ENCODE data around the gene KCNJ1. TPM values are rescaled to one million over a fixed set of nuclear protein-coding genes. Genes with fewer than 3 reads are reported as not detected.

KCNJ1 gene
- polyA plus RNA-seq, 1 of the 3 experiments (the other 2 are of a cell fraction) = not detected

DNA sequence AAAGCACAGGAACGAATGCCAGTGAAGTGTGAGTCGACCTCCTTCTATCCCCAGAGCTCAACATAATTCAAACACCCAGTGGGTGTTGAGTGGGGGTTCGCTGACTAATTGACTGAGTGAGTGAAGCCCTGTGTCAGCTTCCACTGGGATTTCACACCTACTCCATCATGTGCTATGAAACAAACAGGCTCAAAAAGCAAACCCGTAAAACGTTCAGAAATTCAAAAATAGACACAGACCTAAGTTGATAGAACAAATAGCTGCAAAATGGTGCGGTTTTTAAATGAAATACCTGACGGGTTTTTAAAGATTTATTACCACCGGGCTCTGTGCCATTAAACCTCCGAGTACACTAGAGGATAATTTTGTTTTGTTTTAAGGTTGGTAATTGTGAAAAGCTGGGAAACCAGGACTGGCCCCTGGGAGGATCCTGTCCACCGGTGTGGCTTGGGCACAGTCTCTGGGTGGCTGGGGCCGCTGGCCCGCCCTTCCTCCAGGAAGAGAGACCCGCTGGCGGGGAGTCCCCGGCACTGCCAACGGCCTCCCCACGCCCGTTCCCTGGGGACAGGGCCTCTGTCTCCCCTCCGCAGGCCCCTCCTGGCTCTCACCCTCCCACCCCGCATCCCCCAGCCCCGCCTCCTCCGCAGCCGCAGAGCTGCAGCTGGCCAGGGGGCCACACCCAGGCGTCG lies 37.7 kb upstream of the KCNJ1 start (continued):
- TF ChIP-seq MXI1 (IDR thresholded peaks at IDR 0.05; ENCODE audit: low read depth, low read length) = no peak

DNA sequence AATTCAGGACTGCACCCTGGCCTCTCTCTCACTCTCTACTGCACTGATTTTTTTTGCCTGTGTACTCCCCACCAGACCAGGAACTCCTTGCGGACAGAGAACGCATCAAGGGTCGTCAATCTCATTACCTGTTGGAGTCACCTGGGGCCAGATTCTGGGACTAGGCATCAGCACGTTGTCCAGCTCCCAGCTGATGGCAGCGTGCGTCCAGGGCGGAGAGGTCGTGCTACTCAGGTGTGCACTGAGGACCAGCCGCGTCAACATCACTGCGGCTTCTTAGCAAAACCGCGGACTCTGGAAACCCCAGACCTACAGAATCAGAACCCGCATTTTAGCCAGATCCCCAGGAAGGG lies 37.2 kb upstream of the KCNJ1 start:
- H3K4me2 ChIP-seq = no peak overlapping the region
- WGBS (ENCODE audit: low lambda C conversion rate) = 98% methylated on average over 12 of the region's 14 CpGs

More for the DNA sequence above, 37.2 kb upstream of the KCNJ1 start:
- no peak overlapping the region for H2AFZ ChIP-seq (ENCODE audit: low read depth)
- H3K79me2 ChIP-seq (ENCODE audit: insufficient read depth) = no peaks in the 10 kb centered on the region
- no peak overlapping the region for H3K9ac ChIP-seq
- POLR2A ChIA-PET = no interaction called here
- no peak overlapping the region for H3K4me3 ChIP-seq (ENCODE audit: low read depth in 2 of 2, low read length in 1 of 2)
- no peaks in the 10 kb centered on the region for H4K20me1 ChIP-seq (ENCODE audit: insufficient read depth)
- H3K9me2 ChIP-seq = no peaks in the 10 kb centered on the region
- no peak overlapping the region for H3K27ac ChIP-seq (ENCODE audit: low read depth in 2 of 2, low read length in 1 of 2)
- no peaks in the 10 kb centered on the region for H3K36me3 ChIP-seq (replicated peaks in 1 of 2; ENCODE audit: control insufficient read depth in 1 of 2, insufficient read depth in 2 of 2, low read length in 1 of 2)
- H3K27me3 ChIP-seq (ENCODE audit: insufficient read depth) = no peaks in the 10 kb centered on the region
- peaks cover 5% of the 10 kb centered on the region for H3F3A ChIP-seq (replicated peaks; ENCODE audit: insufficient read depth)
- H3K4me1 ChIP-seq (ENCODE audit: control insufficient read depth in 1 of 2, insufficient read depth in 2 of 2, low read depth in 1 of 2, low read length in 1 of 2) = peaks cover 16 to 24% of the 10 kb centered on the region in 2 experiments; a peak in 3 of 4 replicates
- no peak for DNase-seq
- CTCF ChIA-PET = interaction anchor here (1.5 to 13.6 kb wide), 3 partner anchors 15 to 52 kb away, joined by 4 to 201 read pairs (median 89); partner anchors contain the start of gene KCNJ5
- TF ChIP-seq REST (IDR thresholded peaks at IDR 0.05; ENCODE audit: low read depth, low read length) (no peak), ELF1 (IDR thresholded peaks at IDR 0.05) (no peak), MEF2A (IDR thresholded peaks at IDR 0.05; ENCODE audit: borderline replicate concordance, low read depth) (no peak), USF2 (IDR thresholded peaks at IDR 0.05; ENCODE audit: borderline replicate concordance, low read depth, low read length) (no peak), RCOR1 (IDR thresholded peaks at IDR 0.05; ENCODE audit: low read length) (no peak), GABPA (IDR thresholded peaks at IDR 0.05; ENCODE audit: low read depth) (no peak)
- TF ChIP-seq, protein P1, sequence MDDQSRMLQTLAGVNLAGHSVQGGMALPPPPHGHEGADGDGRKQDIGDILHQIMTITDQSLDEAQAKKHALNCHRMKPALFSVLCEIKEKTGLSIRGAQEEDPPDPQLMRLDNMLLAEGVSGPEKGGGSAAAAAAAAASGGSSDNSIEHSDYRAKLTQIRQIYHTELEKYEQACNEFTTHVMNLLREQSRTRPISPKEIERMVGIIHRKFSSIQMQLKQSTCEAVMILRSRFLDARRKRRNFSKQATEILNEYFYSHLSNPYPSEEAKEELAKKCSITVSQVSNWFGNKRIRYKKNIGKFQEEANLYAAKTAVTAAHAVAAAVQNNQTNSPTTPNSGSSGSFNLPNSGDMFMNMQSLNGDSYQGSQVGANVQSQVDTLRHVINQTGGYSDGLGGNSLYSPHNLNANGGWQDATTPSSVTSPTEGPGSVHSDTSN (IDR thresholded peaks at IDR 0.05) = no peak
- no peaks in the 10 kb centered on the region for H3K9me3 ChIP-seq
